ENCODE results near the gene COQ9.
"Not testable (repeated sequence)": the region's sequence is repeated elsewhere in the genome, so short reads cannot be mapped to it uniquely, and the experiment has no call there.

COQ9 gene

GRCh38 chr16:57486858-57487834 lies 39.9 kb downstream of the COQ9 start:
- DNase-seq: no peak

GRCh38 chr16:57489229-57489628 lies 42.0 kb downstream of the COQ9 start:
- DNase-seq: no peak

GRCh38 chr16:57493767-57494166 lies 46.5 kb downstream of the COQ9 start:
- DNase-seq: no peak

GRCh38 chr16:57497121-57497520 lies 49.8 kb downstream of the COQ9 start:
- DNase-seq: no peak

GRCh38 chr16:57498031-57498430 lies 50.8 kb downstream of the COQ9 start:
- no peak for DNase-seq

GRCh38 chr16:57499941-57500340 lies 52.7 kb downstream of the COQ9 start:
- DNase-seq: not testable (repeated sequence)

- DNase-seq: no peak
Measured at GRCh38 chr16:57500578-57501111, 53.4 kb downstream of the COQ9 start.

- no peak for DNase-seq
Measured at GRCh38 chr16:57501492-57501891, 54.2 kb downstream of the COQ9 start.

- no peak for DNase-seq
Measured at GRCh38 chr16:57502048-57502775, 54.9 kb downstream of the COQ9 start.

- no peak for DNase-seq
Measured at GRCh38 chr16:57503366-57503765, 56.1 kb downstream of the COQ9 start.

- no peak for DNase-seq
Measured at GRCh38 chr16:57504001-57504400, 56.7 kb downstream of the COQ9 start.

- DNase-seq: no peak
Measured at GRCh38 chr16:57504491-57504890, 57.2 kb downstream of the COQ9 start.

- no peak for DNase-seq
Measured at GRCh38 chr16:57505169-57505568, 57.9 kb downstream of the COQ9 start.

GRCh38 chr16:57507136-57508034 lies 60.1 kb downstream of the COQ9 start:
- DNase-seq: peak; percentile 60

- no peak for DNase-seq
Measured at GRCh38 chr16:57508035-57508425, 60.8 kb downstream of the COQ9 start.

- no peak for DNase-seq
Measured at GRCh38 chr16:57509231-57509923, 62.1 kb downstream of the COQ9 start.

- no peak for DNase-seq
Measured at GRCh38 chr16:57510016-57510871, 63.0 kb downstream of the COQ9 start.
